ENCODE measurements around the gene TEX2.

The TEX2 gene

DNA sequence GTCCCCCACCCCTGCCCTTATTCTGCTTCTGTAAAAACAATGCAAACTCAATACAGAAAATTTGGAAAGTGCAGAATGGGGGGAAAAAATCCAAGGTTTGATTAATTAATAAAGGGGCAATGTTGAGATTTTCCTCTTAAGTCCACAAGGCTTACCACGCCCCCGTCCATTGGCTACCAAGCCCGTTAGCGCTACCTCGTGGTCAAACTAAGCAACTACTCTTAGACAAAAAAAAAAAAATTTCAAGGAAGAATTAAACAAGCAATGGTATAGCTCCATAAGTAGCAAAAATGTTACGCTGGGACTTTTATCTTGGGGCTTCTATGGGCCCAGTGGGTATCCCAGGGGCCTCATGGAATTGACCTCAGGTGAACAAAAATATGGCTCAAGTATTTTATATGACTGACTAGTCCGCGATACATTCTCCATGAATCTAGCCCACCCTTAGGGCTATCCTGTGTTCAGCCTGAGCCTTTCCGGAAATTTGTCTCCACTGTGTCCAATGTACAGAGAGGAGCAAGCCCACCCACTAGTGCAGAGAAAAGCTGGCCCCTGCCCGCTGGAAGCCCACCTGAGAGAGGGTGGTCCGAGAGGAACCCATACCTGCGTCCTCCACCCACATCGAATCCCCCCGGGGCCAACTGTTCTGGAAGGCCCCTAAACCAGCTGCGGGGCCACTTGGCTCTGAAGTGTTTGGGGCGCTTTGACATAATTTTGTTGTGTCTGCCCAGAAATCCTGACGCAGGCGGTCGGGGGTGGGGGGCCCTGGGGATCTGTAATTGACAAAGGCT, 19.1 kb upstream of the TEX2 start:
- H3K4me3 ChIP-seq (ENCODE audit: low read depth, low read length), result no peak overlapping the region
- DNase-seq (ENCODE audit: low read depth), result peak; percentile 49
- TF ChIP-seq, protein P1, sequence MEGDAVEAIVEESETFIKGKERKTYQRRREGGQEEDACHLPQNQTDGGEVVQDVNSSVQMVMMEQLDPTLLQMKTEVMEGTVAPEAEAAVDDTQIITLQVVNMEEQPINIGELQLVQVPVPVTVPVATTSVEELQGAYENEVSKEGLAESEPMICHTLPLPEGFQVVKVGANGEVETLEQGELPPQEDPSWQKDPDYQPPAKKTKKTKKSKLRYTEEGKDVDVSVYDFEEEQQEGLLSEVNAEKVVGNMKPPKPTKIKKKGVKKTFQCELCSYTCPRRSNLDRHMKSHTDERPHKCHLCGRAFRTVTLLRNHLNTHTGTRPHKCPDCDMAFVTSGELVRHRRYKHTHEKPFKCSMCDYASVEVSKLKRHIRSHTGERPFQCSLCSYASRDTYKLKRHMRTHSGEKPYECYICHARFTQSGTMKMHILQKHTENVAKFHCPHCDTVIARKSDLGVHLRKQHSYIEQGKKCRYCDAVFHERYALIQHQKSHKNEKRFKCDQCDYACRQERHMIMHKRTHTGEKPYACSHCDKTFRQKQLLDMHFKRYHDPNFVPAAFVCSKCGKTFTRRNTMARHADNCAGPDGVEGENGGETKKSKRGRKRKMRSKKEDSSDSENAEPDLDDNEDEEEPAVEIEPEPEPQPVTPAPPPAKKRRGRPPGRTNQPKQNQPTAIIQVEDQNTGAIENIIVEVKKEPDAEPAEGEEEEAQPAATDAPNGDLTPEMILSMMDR (IDR thresholded peaks at IDR 0.05; ENCODE audit: control insufficient read depth, extremely low read depth, insufficient read depth), result peak; percentile 80

DNA sequence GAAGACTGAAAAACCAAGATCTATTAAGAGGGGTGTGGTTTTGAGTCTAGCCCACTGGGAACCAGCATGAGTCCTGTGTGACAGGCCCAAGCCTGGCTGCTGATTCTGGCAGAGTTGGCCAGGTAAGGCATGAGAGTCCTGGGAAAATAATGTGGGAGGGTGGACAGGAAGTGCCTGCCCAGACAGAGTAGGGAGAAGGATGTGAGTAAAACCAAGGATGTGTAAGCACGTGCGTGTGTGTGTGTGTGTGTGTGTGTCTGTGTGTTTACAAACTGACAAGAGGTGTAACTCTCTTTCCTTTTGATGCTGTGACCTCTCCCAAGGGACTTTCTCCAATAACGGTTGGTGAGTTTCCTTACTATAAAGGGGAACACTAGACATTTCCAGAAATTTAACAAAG, 15.6 kb upstream of the TEX2 start:
- DNase-seq (ENCODE audit: low read depth), result no peak
- TF ChIP-seq, protein P1 (IDR thresholded peaks at IDR 0.05; ENCODE audit: control insufficient read depth, extremely low read depth, insufficient read depth), result no peak

DNA sequence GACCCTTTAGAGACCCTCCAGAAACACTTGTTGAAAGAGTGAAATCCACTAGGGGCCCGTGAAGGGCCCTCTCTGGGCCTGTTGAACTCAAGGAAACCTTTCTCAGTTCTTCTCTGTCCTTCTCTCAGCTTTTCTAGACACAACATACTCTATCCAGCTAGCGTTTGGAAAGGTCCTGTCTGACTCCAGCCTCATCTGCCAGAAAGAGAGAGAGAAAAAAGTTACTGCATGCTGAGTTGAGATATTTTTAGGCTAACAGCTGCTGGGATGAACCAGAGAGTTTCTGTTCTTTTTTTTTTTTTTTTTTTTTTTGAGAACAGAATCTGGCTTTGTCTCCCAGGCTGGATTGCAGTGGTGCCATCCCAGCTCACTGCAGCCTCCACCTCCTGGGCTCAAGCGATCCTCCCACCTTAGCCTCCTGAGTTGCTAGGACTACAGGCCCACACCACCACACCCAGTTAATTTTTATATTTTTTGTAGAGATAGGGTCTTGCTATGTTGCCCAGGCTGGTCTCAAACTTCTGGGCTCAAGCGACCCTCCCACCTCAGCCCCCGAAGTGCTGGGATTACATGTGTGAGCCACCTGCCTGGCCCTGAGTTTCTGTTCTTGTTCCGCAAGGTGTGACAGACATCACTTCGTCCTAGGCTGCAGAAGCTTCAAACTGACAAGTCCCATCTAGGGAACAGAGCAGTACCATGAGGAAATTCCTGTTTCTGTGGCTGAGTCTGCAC, 14.9 kb upstream of the TEX2 start:
- TF ChIP-seq, protein P1 (IDR thresholded peaks at IDR 0.05; ENCODE audit: control insufficient read depth, extremely low read depth, insufficient read depth), result no peak
- no peak overlapping the region for H3K4me3 ChIP-seq (ENCODE audit: low read depth, low read length)
- no peak for DNase-seq (ENCODE audit: low read depth)

More for the DNA sequence above, 15.6 kb upstream of the TEX2 start:
- H3K4me3 ChIP-seq (ENCODE audit: low read depth, low read length), result no peak overlapping the region

DNA sequence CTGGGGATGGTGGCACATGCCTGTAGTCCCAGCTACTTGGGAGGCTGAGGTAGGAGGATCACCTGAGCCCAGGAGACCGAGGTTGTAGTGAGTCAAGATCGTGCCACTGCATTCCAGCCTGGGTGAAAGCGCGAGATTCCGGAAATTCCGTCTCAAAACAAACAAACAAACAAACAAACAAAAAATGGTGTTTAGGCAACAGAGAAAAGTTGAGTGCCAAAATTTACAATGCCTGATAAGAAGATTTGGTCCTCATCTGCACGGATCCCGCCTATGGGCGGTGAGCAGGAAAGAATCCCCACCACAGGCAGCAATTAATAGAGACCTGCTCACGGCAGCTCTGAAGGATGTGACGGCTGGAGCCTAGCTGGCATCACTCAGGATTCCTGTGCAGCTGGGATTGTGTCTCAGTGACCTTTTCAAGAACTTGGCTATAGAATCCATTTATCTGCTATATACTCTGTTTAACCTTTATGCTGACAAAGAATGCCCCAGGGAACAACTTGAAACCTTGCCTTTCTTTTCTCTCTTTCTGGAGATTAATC, 14.0 kb upstream of the TEX2 start:
- DNase-seq (ENCODE audit: low read depth), result no peak
- no peak overlapping the region for H3K4me3 ChIP-seq (ENCODE audit: low read depth, low read length)
- TF ChIP-seq, protein P1 (IDR thresholded peaks at IDR 0.05; ENCODE audit: control insufficient read depth, extremely low read depth, insufficient read depth), result no peak

DNA sequence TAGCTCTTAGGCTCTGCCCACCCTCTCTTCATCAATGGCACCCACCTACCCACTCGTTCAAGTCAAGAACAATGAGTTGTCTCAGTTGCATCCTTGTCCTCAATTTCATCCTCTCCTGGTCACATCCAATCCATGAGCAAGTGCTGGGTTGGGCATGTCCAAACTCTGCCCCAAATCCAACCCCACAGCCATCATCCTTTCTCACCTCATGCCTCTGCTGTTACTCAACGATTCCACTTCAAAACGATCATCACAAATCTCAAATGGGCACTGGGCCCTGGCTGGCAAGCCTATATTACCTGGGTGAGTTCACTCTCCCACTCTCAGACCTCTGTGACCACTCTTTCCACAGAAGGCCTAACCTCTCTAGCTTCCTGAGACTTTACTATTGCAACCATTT, 12.0 kb upstream of the TEX2 start:
- H3K4me3 ChIP-seq (ENCODE audit: low read depth, low read length), result no peak overlapping the region
- TF ChIP-seq, protein P1 (IDR thresholded peaks at IDR 0.05; ENCODE audit: control insufficient read depth, extremely low read depth, insufficient read depth), result no peak
- DNase-seq (ENCODE audit: low read depth), result no peak

DNA sequence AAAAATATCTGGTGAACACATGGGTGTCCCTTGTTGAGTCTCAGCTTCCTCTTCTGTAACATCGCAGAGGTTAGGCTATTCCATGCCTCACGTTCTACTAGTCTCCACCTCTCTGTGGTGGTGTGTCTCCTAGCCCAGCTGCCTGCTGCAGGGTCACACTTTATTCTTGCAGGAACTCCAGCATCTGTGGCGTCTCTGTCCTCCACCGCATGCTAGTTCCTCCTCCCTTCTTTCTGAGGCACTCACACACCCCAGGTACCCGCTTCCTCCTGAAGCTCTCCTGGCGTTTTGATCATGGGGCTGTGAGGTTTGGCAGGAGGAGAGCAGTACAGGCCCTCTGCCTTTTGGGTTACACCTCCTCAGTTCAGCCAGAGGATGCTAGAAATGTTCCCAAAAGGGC, 9.9 kb upstream of the TEX2 start:
- DNase-seq (ENCODE audit: low read depth), result no peak
- TF ChIP-seq, protein P1 (IDR thresholded peaks at IDR 0.05; ENCODE audit: control insufficient read depth, extremely low read depth, insufficient read depth), result no peak
- H3K4me3 ChIP-seq (ENCODE audit: low read depth, low read length), result no peak overlapping the region

Data from LNCaP clone FGC (cell line).